ENCODE data around the gene TCHHL1. TPM values are rescaled to one million over a fixed set of nuclear protein-coding genes. Genes with fewer than 3 reads are reported as not detected.
A peak's percentile ranks its signal among the peaks of the same experiment; 100 is the strongest.

Gene TCHHL1
- total and polyA plus RNA-seq, 9 of the 15 experiments (the other 6 are each of a cell fraction or from before 2014, with no cell fraction given): not detected

DNA sequence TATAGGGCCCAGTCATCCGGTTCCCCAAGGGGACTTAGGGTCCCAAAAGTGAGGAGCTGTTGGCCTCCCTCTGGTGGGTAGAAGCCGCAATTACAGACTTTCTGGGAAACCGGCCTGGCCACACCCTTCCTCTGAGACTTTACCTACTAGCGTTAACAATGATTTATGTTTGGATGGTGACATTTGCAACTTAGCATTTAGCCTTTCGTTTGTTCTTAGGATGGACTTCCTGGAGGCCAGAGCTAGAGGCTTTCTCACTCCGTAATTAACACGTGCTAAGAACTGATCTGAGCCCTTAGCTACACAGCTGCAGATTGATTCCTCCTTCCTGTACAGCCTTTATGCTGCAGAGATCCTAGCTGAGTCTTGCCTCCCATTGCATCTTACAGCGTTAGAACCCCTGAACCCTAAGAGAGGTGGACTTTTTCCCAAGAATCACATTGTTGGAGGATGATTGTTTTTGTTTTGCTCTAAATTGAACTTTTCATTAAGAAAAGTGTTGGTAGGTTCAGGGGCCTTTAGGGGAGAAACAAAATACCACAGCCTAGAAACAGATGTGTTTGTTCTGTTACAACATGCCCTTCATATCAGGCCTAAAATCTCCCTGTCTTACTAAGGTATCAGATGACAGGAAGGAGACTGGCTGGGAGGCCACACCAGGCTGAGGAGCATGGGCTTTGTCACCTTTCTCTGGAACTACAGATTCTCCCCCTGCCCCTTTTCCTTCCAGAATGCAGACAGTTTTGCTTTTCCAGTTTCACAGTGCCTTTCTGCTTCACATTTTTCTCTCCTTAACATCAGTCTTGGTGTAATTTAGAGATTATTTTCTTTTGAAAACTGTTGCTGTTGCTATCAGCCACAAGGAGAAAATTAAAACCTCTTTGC is 54.0 kb downstream of the TCHHL1 start (continued):
- TF ChIP-seq ZNF699 (CRISPR knock-in tag; IDR thresholded peaks at IDR 0.05; ENCODE audit: insufficient replicate concordance) (no peak), SAP30 (IDR thresholded peaks at IDR 0.05; ENCODE audit: borderline replicate concordance, insufficient read depth, low read depth, low read length, poor library complexity, severe bottlenecking) (peak; percentile 52), ZSCAN32 (CRISPR knock-in tag; IDR thresholded peaks at IDR 0.05) (no peak), RBM17 (IDR thresholded peaks at IDR 0.05; ENCODE audit: borderline replicate concordance, low read depth, low read length) (no peak), U2AF1 (optimal IDR thresholded peaks at IDR 0.05; ENCODE audit: low read depth, low read length) (no peak), NR2C1 (IDR thresholded peaks at IDR 0.05) (no peak), NR2C1 (tag; IDR thresholded peaks at IDR 0.05) (0 out of 2 replicates have a peak, but pooled peaks have one; percentile 19), SREBF2 (CRISPR knock-in tag; IDR thresholded peaks at IDR 0.05) (no peak), OTX1 (CRISPR knock-in tag; IDR thresholded peaks at IDR 0.05) (no peak), SMAD4 (CRISPR knock-in tag; conservative IDR thresholded peaks at IDR 0.05) (peak; percentile 48; the same call in 1 of the 2 replicates), NFATC3 (IDR thresholded peaks at IDR 0.05) (peak; percentile 29; the same call in 1 of the 2 replicates)
- TF ChIP-seq, protein P1, sequence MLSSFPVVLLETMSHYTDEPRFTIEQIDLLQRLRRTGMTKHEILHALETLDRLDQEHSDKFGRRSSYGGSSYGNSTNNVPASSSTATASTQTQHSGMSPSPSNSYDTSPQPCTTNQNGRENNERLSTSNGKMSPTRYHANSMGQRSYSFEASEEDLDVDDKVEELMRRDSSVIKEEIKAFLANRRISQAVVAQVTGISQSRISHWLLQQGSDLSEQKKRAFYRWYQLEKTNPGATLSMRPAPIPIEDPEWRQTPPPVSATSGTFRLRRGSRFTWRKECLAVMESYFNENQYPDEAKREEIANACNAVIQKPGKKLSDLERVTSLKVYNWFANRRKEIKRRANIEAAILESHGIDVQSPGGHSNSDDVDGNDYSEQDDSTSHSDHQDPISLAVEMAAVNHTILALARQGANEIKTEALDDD (IDR thresholded peaks at IDR 0.05): peak; percentile 60
- TF ChIP-seq, protein P2, sequence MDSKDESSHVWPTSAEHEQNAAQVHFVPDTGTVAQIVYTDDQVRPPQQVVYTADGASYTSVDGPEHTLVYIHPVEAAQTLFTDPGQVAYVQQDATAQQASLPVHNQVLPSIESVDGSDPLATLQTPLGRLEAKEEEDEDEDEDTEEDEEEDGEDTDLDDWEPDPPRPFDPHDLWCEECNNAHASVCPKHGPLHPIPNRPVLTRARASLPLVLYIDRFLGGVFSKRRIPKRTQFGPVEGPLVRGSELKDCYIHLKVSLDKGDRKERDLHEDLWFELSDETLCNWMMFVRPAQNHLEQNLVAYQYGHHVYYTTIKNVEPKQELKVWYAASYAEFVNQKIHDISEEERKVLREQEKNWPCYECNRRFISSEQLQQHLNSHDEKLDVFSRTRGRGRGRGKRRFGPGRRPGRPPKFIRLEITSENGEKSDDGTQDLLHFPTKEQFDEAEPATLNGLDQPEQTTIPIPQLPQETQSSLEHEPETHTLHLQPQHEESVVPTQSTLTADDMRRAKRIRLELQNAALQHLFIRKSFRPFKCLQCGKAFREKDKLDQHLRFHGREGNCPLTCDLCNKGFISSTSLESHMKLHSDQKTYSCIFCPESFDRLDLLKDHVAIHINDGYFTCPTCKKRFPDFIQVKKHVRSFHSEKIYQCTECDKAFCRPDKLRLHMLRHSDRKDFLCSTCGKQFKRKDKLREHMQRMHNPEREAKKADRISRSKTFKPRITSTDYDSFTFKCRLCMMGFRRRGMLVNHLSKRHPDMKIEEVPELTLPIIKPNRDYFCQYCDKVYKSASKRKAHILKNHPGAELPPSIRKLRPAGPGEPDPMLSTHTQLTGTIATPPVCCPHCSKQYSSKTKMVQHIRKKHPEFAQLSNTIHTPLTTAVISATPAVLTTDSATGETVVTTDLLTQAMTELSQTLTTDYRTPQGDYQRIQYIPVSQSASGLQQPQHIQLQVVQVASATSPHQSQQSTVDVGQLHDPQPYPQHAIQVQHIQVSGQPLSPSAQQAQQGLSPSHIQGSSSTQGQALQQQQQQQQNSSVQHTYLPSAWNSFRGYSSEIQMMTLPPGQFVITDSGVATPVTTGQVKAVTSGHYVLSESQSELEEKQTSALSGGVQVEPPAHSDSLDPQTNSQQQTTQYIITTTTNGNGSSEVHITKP (IDR thresholded peaks at IDR 0.05; ENCODE audit: partially characterized antibody): no peak
- TF ChIP-seq, protein P3, sequence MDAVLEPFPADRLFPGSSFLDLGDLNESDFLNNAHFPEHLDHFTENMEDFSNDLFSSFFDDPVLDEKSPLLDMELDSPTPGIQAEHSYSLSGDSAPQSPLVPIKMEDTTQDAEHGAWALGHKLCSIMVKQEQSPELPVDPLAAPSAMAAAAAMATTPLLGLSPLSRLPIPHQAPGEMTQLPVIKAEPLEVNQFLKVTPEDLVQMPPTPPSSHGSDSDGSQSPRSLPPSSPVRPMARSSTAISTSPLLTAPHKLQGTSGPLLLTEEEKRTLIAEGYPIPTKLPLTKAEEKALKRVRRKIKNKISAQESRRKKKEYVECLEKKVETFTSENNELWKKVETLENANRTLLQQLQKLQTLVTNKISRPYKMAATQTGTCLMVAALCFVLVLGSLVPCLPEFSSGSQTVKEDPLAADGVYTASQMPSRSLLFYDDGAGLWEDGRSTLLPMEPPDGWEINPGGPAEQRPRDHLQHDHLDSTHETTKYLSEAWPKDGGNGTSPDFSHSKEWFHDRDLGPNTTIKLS (IDR thresholded peaks at IDR 0.05; ENCODE audit: borderline replicate concordance, low read depth): no peak
- TF ChIP-seq, protein P4, sequence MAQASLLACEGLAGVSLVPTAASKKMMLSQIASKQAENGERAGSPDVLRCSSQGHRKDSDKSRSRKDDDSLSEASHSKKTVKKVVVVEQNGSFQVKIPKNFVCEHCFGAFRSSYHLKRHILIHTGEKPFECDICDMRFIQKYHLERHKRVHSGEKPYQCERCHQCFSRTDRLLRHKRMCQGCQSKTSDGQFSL (CRISPR knock-in tag; IDR thresholded peaks at IDR 0.05): no peak
- TF ChIP-seq, protein P4 (tag; IDR thresholded peaks at IDR 0.05): no peak
- TF ChIP-seq, protein P5, sequence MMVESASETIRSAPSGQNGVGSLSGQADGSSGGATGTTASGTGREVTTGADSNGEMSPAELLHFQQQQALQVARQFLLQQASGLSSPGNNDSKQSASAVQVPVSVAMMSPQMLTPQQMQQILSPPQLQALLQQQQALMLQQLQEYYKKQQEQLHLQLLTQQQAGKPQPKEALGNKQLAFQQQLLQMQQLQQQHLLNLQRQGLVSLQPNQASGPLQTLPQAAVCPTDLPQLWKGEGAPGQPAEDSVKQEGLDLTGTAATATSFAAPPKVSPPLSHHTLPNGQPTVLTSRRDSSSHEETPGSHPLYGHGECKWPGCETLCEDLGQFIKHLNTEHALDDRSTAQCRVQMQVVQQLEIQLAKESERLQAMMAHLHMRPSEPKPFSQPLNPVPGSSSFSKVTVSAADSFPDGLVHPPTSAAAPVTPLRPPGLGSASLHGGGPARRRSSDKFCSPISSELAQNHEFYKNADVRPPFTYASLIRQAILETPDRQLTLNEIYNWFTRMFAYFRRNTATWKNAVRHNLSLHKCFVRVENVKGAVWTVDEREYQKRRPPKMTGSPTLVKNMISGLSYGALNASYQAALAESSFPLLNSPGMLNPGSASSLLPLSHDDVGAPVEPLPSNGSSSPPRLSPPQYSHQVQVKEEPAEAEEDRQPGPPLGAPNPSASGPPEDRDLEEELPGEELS (CRISPR knock-in tag; IDR thresholded peaks at IDR 0.05; ENCODE audit: borderline replicate concordance): no peak
